K562 (cell line): ENCODE data around the gene TMCO4. TPM values are rescaled to one million over a fixed set of nuclear protein-coding genes. Genes with fewer than 3 reads are reported as not detected.
A peak's percentile ranks its signal among the peaks of the same experiment; 100 is the strongest.

Source experiments
- ATAC-seq: fragments of 200-7000 bp; cut with Tn5 transposase; 3 replicates; pipeline ENCODE4 v1.9.1; 2020; ENCODE audit warnings: moderate library complexity
- BruUV-seq: library from RNA; stranded (reverse); fragments of 400-500 nt; replicated peaks from 2 replicates; lab custom pipeline; 2021; lab: Mats Ljungman, UMichigan
- CTCF ChIA-PET: fragments of 300-600 bp; formaldehyde crosslinking; extraction: SDS; loops from one replicate; lab custom pipeline; 2021; ENCODE audit warnings: low intra/inter-chr PET ratio; lab: Yijun Ruan, JAX
- POLR2A ChIA-PET: fragments of 300-600, 350-650 bp; sonication (Branson Sonifier 250); formaldehyde crosslinking; extraction: SDS; loops from one replicate; lab custom pipeline; 2021; ENCODE audit warnings: antibody characterized with exemption, inconsistent platforms; lab: Yijun Ruan, JAX
- DNase-seq, 4 experiments: peaks; one replicate each; pipeline versions ENCODE4 v3.0.0 to v3.0.0-alpha.2; 2011 to 2018; ENCODE audit warnings: low spot score in 3 of 4, mixed read lengths in 3 of 4; ENCODE audit errors: extremely low read depth in 1 of 4
- FAIRE-seq: peaks from 2 replicates; lab custom pipeline; 2011; peaks lifted over from hg19 to GRCh38; lab: Jason Lieb, UNC
- H2AFZ ChIP-seq: 2 replicates; pipeline ENCODE4 v1.6.0; 2011; ENCODE audit warnings: low read depth, low read length, control low read depth, inconsistent platforms
- H3K27ac ChIP-seq: fragments of 200-600 bp; 3 replicates; pipeline ENCODE4 v1.8.0; 2011; ENCODE audit warnings: low read depth, mild to moderate bottlenecking, control low read depth, inconsistent platforms, low read length, moderate library complexity, mixed read lengths; ENCODE audit errors: extremely low read depth
- H3K27me3 ChIP-seq, 2 experiments: fragments of 300-600 bp in 1 of 2; 2 replicates in 1 of 2; 3 replicates in 1 of 2; pipeline versions ENCODE4 v1.6.0 to v1.8.0; 2011; ENCODE audit warnings: inconsistent platforms in 2 of 2, low read length in 2 of 2, mild to moderate bottlenecking in 1 of 2, mixed read lengths in 1 of 2, moderate library complexity in 1 of 2; ENCODE audit not compliant: control insufficient read depth in 2 of 2, insufficient read depth in 2 of 2
- H3K36me3 ChIP-seq: fragments of 300-600 bp; 3 replicates; pipeline ENCODE4 v1.8.0; 2011; ENCODE audit warnings: mild to moderate bottlenecking, low read length, inconsistent platforms; ENCODE audit not compliant: control insufficient read depth, insufficient read depth
- H3K4me1 ChIP-seq, 2 experiments: fragments of 200-600 bp in 1 of 2; replicated peaks in 1 of 2; 2 replicates in 1 of 2; 3 replicates in 1 of 2; pipeline versions ENCODE4 v1.5.1 to v1.8.0; 2011; ENCODE audit warnings: inconsistent platforms in 2 of 2, low read length in 2 of 2, mild to moderate bottlenecking in 1 of 2, mixed read lengths in 1 of 2, moderate library complexity in 1 of 2; ENCODE audit not compliant: control insufficient read depth in 2 of 2, insufficient read depth in 2 of 2
- H3K4me2 ChIP-seq: 2 replicates; pipeline ENCODE4 v1.6.1; 2011; ENCODE audit warnings: low read length, control low read depth, inconsistent platforms, mixed read lengths; ENCODE audit not compliant: insufficient read depth
- H3K4me3 ChIP-seq: fragments of 200-600 bp; sonication (generic), shearing (Covaris generic); 2 replicates; pipeline ENCODE4 v1.5.1; 2016; ENCODE audit warnings: control low read depth, inconsistent platforms
- H3K79me2 ChIP-seq: fragments of 200-600 bp; 3 replicates; pipeline ENCODE4 v1.8.0; 2011; ENCODE audit warnings: low read length, inconsistent platforms; ENCODE audit not compliant: control insufficient read depth, insufficient read depth
- H3K9ac ChIP-seq, 2 experiments: 2 replicates each; pipeline versions ENCODE4 v1.6.0 to v1.6.1; 2011; ENCODE audit warnings: low read depth in 2 of 2, low read length in 2 of 2, control low read depth in 1 of 2, inconsistent platforms in 1 of 2, mild to moderate bottlenecking in 1 of 2, mixed read lengths in 1 of 2; ENCODE audit not compliant: insufficient read depth in 1 of 2
- H3K9me1 ChIP-seq: one replicate; pipeline ENCODE4 v1.6.0; 2011; ENCODE audit warnings: inconsistent platforms, mild to moderate bottlenecking, low read length, moderate library complexity; ENCODE audit not compliant: control insufficient read depth, insufficient read depth
- H3K9me3 ChIP-seq: replicated peaks from 2 replicates; pipeline ENCODE4 v1.5.1; 2011; ENCODE audit warnings: low read depth, low read length, inconsistent platforms; ENCODE audit not compliant: control insufficient read depth, insufficient read depth
- H4K20me1 ChIP-seq: replicated peaks from 2 replicates; pipeline ENCODE4 v1.6.1; 2011; ENCODE audit warnings: low read length, inconsistent platforms, mixed read lengths; ENCODE audit not compliant: control insufficient read depth, insufficient read depth
- BCL6 ChIP-seq: fragments of 250-450 bp; sonication (Bioruptor Pico); IDR thresholded peaks from 2 replicates; pipeline ENCODE4 v1.4.0; 2020
- CBFA2T2 ChIP-seq: fragments of 450-650 bp; conservative IDR thresholded peaks from 2 replicates; pipeline ENCODE4 v1.6.1; 2017; ENCODE audit warnings: mild to moderate bottlenecking
- CBFA2T3 ChIP-seq: fragments of 450-650 bp; IDR thresholded peaks from 2 replicates; pipeline ENCODE4 v1.6.1; 2017
- KAT2B ChIP-seq: IDR thresholded peaks from one replicate; pipeline ENCODE4 v1.6.1; 2012; ENCODE audit warnings: low read depth, mild to moderate bottlenecking, control low read depth, inconsistent platforms, low read length, moderate library complexity
- KDM1A ChIP-seq, 2 experiments: fragments of 450-650 bp; IDR thresholded peaks; 2 replicates each; pipeline ENCODE4 v1.6.1; 2016; ENCODE audit warnings: mild to moderate bottlenecking in 2 of 2
- NCOR1 ChIP-seq: fragments of 450-650 bp; IDR thresholded peaks from 2 replicates; pipeline ENCODE4 v1.6.1; 2016; ENCODE audit warnings: mild to moderate bottlenecking, moderate library complexity
- PRPF4 ChIP-seq: fragments of 200-400 bp; formaldehyde crosslinking; IDR thresholded peaks from one replicate; pipeline ENCODE4 v1.6.1; 2017; ENCODE audit warnings: low read length, low read depth, mild to moderate bottlenecking; ENCODE audit not compliant: insufficient read depth, poor library complexity, severe bottlenecking
- RBM34 ChIP-seq: fragments of 200-400 bp; formaldehyde crosslinking; IDR thresholded peaks from 2 replicates; pipeline ENCODE4 v1.6.1; 2018; ENCODE audit warnings: low read length, borderline replicate concordance; ENCODE audit not compliant: insufficient read depth
- SP1 ChIP-seq: sonication (generic); formaldehyde crosslinking; IDR thresholded peaks from 2 replicates; pipeline ENCODE4 v1.8.1; 2022; ENCODE audit warnings: mild to moderate bottlenecking, missing genetic modification reagents
- TEAD4 ChIP-seq, 2 experiments: sonication (generic) in 1 of 2; formaldehyde crosslinking in 1 of 2; IDR thresholded peaks; 2 replicates each; pipeline versions ENCODE4 v1.6.1 to v1.8.0; 2012 to 2022; ENCODE audit warnings: borderline replicate concordance in 1 of 2, inconsistent platforms in 1 of 2, low read length in 1 of 2, mild to moderate bottlenecking in 1 of 2, missing genetic modification reagents in 1 of 2
- ZNF3 ChIP-seq: fragments of 250-450 bp; sonication (Bioruptor Pico); IDR thresholded peaks from 2 replicates; pipeline ENCODE4 v1.5.0; 2021; ENCODE audit warnings: mild to moderate bottlenecking, moderate library complexity
- ZNF347 ChIP-seq: fragments of 450-650 bp; formaldehyde crosslinking; IDR thresholded peaks from 2 replicates; pipeline ENCODE4 v1.4.0; 2020; ENCODE audit warnings: low read depth, mild to moderate bottlenecking, moderate library complexity
- WGBS: fragments of 100-300 bp; shearing (Covaris generic); methylation state at CpG from one replicate; pipeline ENCODE4 v1.1.6; 2016; ENCODE audit warnings: low coverage, mixed read lengths; ENCODE audit not compliant: insufficient coverage; ENCODE audit errors: missing lambda C conversion rate; 5-methylcytosine and 5-hydroxymethylcytosine counted together
- in situ Hi-C: fragments of 300-500 bp; cut with MboI; formaldehyde crosslinking; loops from 4 replicates; pipeline ENCODE4 v1.15.0; 2018; ENCODE audit warnings: inconsistent platforms, mixed read lengths
- intact Hi-C: fragments of 100-400 bp; cut with micrococcal nuclease; formaldehyde crosslinking; loops from 2 replicates; pipeline ENCODE4 v1.14.2; 2022
- polyA plus RNA-seq, 8 experiments: library from polyadenylated mRNA; depleted of rRNA in 4 of 8; stranded (reverse) in 5 of 8; unstranded in 3 of 8; fragments of >200 nt; fragmentation: Nextera tagmentation in 2 of 8; fragmentation: Illumina TruSeq in 1 of 8; extraction: Ambion mirVana in 2 of 8; extraction: Trizol in 1 of 8; gene quantifications; 2 replicates each; pipeline versions ENCODE4 v1.2.1 to v1.2.3, GENCODE V29; 2011 to 2014; ENCODE audit warnings: inconsistent platforms in 1 of 8, missing spikeins in 1 of 8
- total RNA-seq, 7 experiments: library from RNA; depleted of rRNA in 6 of 7; stranded (reverse); fragments of >200 nt in 6 of 7; fragmentation: Illumina TruSeq in 2 of 7; extraction: Trizol in 2 of 7; gene quantifications; 2 replicates each; pipeline versions ENCODE4 v1.2.1 to v1.2.3, GENCODE V29; 2011 to 2021; ENCODE audit warnings: low replicate concordance in 1 of 7
- TF ChIP-seq, protein P1 (sequence below): fragments of 450-650 bp; IDR thresholded peaks from 2 replicates; pipeline ENCODE4 v1.6.1; 2016

TMCO4 gene
- total and polyA plus RNA-seq, 9 of the 15 experiments (the other 6 are each of a cell fraction or from before 2014, with no cell fraction given): 0.06 to 2.1 (median 1.2) TPM

DNA sequence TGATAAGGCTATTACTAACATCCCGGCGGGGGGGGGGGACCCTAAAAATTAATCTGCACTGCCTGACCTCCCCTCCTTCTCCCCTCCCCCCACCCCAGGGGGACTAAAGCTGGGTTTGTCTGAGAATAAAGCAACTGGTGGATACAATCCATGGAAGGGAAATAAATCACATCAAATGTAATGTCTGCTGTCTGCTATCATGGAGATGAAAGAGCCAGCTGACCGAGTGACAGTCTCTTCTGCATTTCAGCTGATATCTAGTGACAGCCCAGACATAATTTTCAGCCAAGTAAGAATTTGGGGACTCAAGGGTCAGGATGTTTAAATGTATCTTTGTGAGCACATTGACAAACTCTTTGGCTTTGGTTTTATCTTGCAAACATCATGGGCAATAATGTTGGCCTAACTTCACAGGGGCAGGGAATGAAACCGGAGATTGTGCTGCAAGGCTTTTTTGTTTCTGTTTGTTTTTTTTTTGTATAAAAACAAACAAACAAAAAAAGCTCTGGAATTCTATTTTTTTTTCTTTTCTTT, 90.4 kb downstream of the TMCO4 start (continued):
- TF ChIP-seq TEAD4 (IDR thresholded peaks at IDR 0.05; ENCODE audit: low read length): 0 out of 2 replicates have a peak, but pooled peaks have one; percentile 10
- no peak for TF ChIP-seq TEAD4 (CRISPR knock-in tag; IDR thresholded peaks at IDR 0.05; ENCODE audit: borderline replicate concordance)
- TF ChIP-seq PRPF4: no peak
- TF ChIP-seq ZNF347 (CRISPR knock-in tag): no peak
- TF ChIP-seq KAT2B: no peak
- no peak for TF ChIP-seq BCL6 (CRISPR knock-in tag)

DNA sequence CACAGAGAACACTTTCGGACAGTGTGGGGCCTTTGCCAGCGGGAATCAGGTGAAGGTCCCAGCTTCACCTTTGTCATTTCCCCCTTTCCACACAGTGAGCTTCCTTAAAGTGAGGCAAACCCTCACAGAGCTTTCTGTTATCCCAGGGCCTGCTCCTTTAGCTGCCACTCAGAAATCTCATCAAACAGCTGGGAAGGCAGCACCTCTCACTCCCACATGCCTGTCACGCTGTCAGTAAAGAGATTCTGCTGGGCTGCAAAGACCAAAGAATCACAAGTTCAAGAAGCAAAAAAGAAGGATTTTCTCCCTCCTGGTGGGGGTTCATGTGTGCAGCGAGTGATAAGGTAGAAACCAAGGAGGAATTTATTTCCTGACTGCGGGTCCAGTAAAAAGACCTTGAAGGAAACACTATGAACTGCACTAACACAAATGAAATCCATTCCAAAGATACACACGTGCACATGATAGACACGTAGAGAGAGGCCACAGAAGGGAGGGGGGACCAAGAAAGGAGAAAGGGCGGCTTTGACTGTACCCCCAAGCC, 91.1 kb downstream of the TMCO4 start:
- H4K20me1 ChIP-seq: 0 out of 2 replicates have a peak, but pooled peaks cover 8% of the 10 kb centered on the region
- FAIRE-seq: no peak
- BruUV-seq: no TSS peak
- H3K27ac ChIP-seq: no peak overlapping the region
- H3K4me1 ChIP-seq: no peaks in the 10 kb centered on the region
- H3K4me3 ChIP-seq: no peak overlapping the region
- 2% methylated on average over 8 of the region's 8 CpGs for WGBS
- peak in 2 of 4 experiments; percentile 22 to 38 for DNase-seq
- H3K36me3 ChIP-seq: no peaks in the 10 kb centered on the region
- peaks cover 12 to 34% of the 10 kb centered on the region in 2 experiments; a peak in 4 of 5 replicates for H3K27me3 ChIP-seq
- no peaks in the 10 kb centered on the region for H3K79me2 ChIP-seq
- H3K9me3 ChIP-seq: no peaks in the 10 kb centered on the region
- H2AFZ ChIP-seq: no peak overlapping the region
- ChIA-PET CTCF (interaction anchor here (0.7 kb wide), 1 partner anchor 467 kb away, joined by 4 read pairs; no protein-coding TSS in a partner anchor), POLR2A (interaction anchor here (0.7 kb wide), 1 partner anchor 762 kb away, joined by 3 read pairs; no protein-coding TSS in a partner anchor)
- no peak overlapping the region for H3K9ac ChIP-seq
- no peaks in the 10 kb centered on the region for H3K9me1 ChIP-seq
- TF ChIP-seq CBFA2T2 (peak; percentile 32; the same call in 1 of the 2 replicates), NCOR1 (no peak), RBM34 (no peak), SP1 (CRISPR knock-in tag) (no peak), ZNF3 (no peak), KDM1A (IDR thresholded peaks at IDR 0.05) (peak in 1 of 2 experiments; percentile 6; a peak in 1 of 4 replicates), CBFA2T3 (peak; percentile 59)
- TF ChIP-seq, protein P1, sequence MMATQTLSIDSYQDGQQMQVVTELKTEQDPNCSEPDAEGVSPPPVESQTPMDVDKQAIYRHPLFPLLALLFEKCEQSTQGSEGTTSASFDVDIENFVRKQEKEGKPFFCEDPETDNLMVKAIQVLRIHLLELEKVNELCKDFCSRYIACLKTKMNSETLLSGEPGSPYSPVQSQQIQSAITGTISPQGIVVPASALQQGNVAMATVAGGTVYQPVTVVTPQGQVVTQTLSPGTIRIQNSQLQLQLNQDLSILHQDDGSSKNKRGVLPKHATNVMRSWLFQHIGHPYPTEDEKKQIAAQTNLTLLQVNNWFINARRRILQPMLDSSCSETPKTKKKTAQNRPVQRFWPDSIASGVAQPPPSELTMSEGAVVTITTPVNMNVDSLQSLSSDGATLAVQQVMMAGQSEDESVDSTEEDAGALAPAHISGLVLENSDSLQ: peak; percentile 55; the same call in 1 of the 2 replicates
- no peak for ATAC-seq
- intact Hi-C loops: no loop called here
- no peak overlapping the region for H3K4me2 ChIP-seq
- in situ Hi-C loops: no loop called here
